ENCODE measurements around the gene CDC42. TPM values are rescaled to one million over a fixed set of nuclear protein-coding genes. Genes with fewer than 3 reads are reported as not detected.

The CDC42 gene
- polyA plus RNA-seq, 3 donors = 210 to 731 (median 606) TPM

DNA sequence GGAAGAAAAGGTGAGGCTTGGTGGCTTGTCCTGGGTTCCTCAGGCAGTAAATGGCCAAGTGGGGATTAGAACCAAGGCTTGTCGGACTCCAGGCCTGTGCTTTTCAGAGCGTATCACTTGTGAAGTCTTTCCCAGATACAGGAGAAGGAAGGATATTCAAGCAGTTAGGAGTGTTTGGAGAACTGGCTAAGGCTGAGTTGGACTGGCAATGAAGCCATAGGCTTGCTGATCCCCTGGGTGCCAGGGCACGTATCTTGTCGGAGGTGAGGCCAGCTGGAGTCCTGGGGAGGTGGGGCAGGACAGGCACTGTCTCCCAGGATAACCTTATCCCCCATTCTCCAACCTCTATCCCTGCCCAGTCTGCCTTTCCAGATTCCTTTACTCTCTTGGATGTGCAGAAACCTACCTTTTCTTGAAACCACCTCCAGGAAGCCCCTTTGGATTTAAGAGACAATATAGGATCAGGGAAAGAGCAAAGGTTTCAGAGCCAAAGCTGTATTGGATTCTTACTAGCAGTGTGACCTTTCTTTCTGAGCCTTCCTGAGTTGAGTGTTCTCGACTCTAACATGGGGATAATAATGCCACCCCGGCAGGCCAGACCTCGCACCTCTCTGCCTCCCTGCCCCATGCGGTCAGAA, 72.2 kb downstream of the CDC42 start:
- no peaks in the 10 kb centered on the region for H3K79me2 ChIP-seq (ENCODE audit: insufficient read depth, low read length)
- Mint-ChIP-seq H3K27ac (peak overlapping the region in 1 of 7 donors; percentile 53), H3K4me1 (peaks cover 12% of the 10 kb centered on the region), H3K27me3 (ENCODE audit: low read depth in 3 of 3) (peaks cover 0 to 2% (median 1%) of the 10 kb centered on the region in 3 donors), H3K4me3 (no peak overlapping the region), H3K9me3 (no peaks in the 10 kb centered on the region), H3K36me3 (peaks cover 8 to 10% of the 10 kb centered on the region in 2 donors)
- H3K27ac ChIP-seq (ENCODE audit: low read depth in 1 of 2, low read length in 2 of 2) = no peak overlapping the region
- no peak overlapping the region for H2AFZ ChIP-seq (ENCODE audit: insufficient read depth, low read depth, low read length, poor library complexity, severe bottlenecking)
- no peak for TF ChIP-seq CTCF (IDR thresholded peaks at IDR 0.05)
- 98% methylated on average over 7 of the region's 8 CpGs for WGBS (ENCODE audit: insufficient coverage)
- peaks cover 0 to 2% of the 10 kb centered on the region in 2 donors for H3K4me1 ChIP-seq (ENCODE audit: control insufficient read depth in 1 of 2, insufficient read depth in 2 of 2, low read length in 2 of 2)
- DNase-seq = no peak
- peaks cover 51% of the 10 kb centered on the region for H4K20me1 ChIP-seq (ENCODE audit: insufficient read depth, low read length)
- no peak overlapping the region for H3K9ac ChIP-seq (ENCODE audit: insufficient read depth, low read length, poor library complexity, severe bottlenecking)
- H3K4me3 ChIP-seq (replicated peaks in 1 of 3; ENCODE audit: low read depth in 2 of 3, low read length in 3 of 3) = no peak overlapping the region
- H3K4me2 ChIP-seq (replicated peaks; ENCODE audit: extremely low read depth, low read length, poor library complexity, severe bottlenecking) = no peak overlapping the region
- intact Hi-C loops (cut with micrococcal nuclease) = loop anchor here in 1 of 2 donors (10.0 kb wide), 1 partner anchor 520 kb away; the partner anchor contains the start of gene C1QC
- H3K27me3 ChIP-seq (ENCODE audit: control insufficient read depth in 2 of 2, insufficient read depth in 2 of 2, low read length in 2 of 2) = no peaks in the 10 kb centered on the region
- no peaks in the 10 kb centered on the region for H3K9me3 ChIP-seq (replicated peaks in 1 of 2; ENCODE audit: control insufficient read depth in 1 of 2, insufficient read depth in 1 of 2, low read length in 2 of 2)
- H3K36me3 ChIP-seq (replicated peaks in 1 of 2; ENCODE audit: control insufficient read depth in 1 of 2, insufficient read depth in 2 of 2, low read length in 2 of 2) = peaks cover 4 to 12% of the 10 kb centered on the region in 2 donors

DNA sequence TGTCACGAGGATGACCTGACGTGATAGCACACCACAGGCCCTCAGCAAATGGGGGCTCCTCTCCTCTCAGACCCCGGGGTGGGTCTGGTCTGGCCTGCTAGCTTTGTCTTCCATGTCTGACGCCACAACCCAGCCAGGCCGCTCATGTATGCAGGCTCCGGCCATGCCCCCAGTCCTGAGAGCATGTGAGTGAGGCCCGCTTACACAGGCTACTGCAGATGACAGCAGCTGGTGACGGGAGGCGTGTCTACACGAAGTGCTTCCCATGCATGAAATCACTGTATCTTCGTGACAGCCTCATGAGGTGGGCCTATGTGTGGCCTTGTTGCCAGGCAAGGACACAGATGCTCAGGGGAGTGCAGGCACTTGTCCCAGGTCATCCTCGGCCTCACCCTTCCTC, 74.0 kb downstream of the CDC42 start:
- H3K4me3 Mint-ChIP-seq = no peak overlapping the region
- Histone ChIP-seq H3K4me2 (replicated peaks; ENCODE audit: extremely low read depth, low read length, poor library complexity, severe bottlenecking) (no peak overlapping the region), H3K27me3 (ENCODE audit: control insufficient read depth in 2 of 2, insufficient read depth in 2 of 2, low read length in 2 of 2) (no peaks in the 10 kb centered on the region), H3K9ac (ENCODE audit: insufficient read depth, low read length, poor library complexity, severe bottlenecking) (no peak overlapping the region), H3K27ac (ENCODE audit: low read depth in 1 of 2, low read length in 2 of 2) (no peak overlapping the region), H3K4me1 (ENCODE audit: control insufficient read depth in 1 of 2, insufficient read depth in 2 of 2, low read length in 2 of 2) (peaks cover 0 to 2% of the 10 kb centered on the region in 2 donors), H2AFZ (ENCODE audit: insufficient read depth, low read depth, low read length, poor library complexity, severe bottlenecking) (no peak overlapping the region), H3K36me3 (replicated peaks in 1 of 2; ENCODE audit: control insufficient read depth in 1 of 2, insufficient read depth in 2 of 2, low read length in 2 of 2) (no peaks in the 10 kb centered on the region), H3K4me3 (replicated peaks in 1 of 3; ENCODE audit: low read depth in 2 of 3, low read length in 3 of 3) (no peak overlapping the region), H3K79me2 (ENCODE audit: insufficient read depth, low read length) (no peaks in the 10 kb centered on the region), H3K9me3 (replicated peaks in 1 of 2; ENCODE audit: control insufficient read depth in 1 of 2, insufficient read depth in 1 of 2, low read length in 2 of 2) (no peaks in the 10 kb centered on the region), H4K20me1 (ENCODE audit: insufficient read depth, low read length) (peaks cover 33% of the 10 kb centered on the region)
- H3K27ac Mint-ChIP-seq = peak overlapping the region in 1 of 7 donors; percentile 58
- H3K27me3 Mint-ChIP-seq (ENCODE audit: low read depth in 3 of 3) = peaks cover 0 to 1% (median 0%) of the 10 kb centered on the region in 3 donors
- DNase-seq = no peak
- no peaks in the 10 kb centered on the region for H3K9me3 Mint-ChIP-seq
- peaks cover 12% of the 10 kb centered on the region for H3K4me1 Mint-ChIP-seq
- intact Hi-C loops (cut with micrococcal nuclease) = loop anchor here in 1 of 2 donors (10.0 kb wide), 1 partner anchor 518 kb away; the partner anchor contains the start of gene C1QC
- no peaks in the 10 kb centered on the region for H3K36me3 Mint-ChIP-seq
- WGBS (ENCODE audit: insufficient coverage) = 94% methylated on average over 12 of the region's 12 CpGs
- TF ChIP-seq CTCF (IDR thresholded peaks at IDR 0.05) = no peak
